WTC11 (cell line): Measurements from ENCODE around the gene RCAN1. TPM values are rescaled to one million over a fixed set of nuclear protein-coding genes. Genes with fewer than 3 reads are reported as not detected.
A peak's percentile ranks its signal among the peaks of the same experiment; 100 is the strongest.

ENCODE experiments used
- ATAC-seq: fragments of 200-7000 bp; cut with Tn5 transposase; 2 replicates; pipeline ENCODE4 v1.10.0; 2021; ENCODE audit warnings: mild to moderate bottlenecking, moderate library complexity
- CTCF ChIA-PET: fragments of 300-600 bp; sonication (Branson Sonifier 250); formaldehyde crosslinking; loops from one replicate; lab custom pipeline; 2021; ENCODE audit warnings: antibody characterized with exemption; lab: Charles Lee
- POLR2A ChIA-PET: fragments of 350-600 bp; sonication (Branson Sonifier 250); formaldehyde crosslinking; loops from one replicate; lab custom pipeline; 2021; ENCODE audit warnings: antibody characterized with exemption; lab: Charles Lee
- DNase-seq: peaks from one replicate; pipeline ENCODE4 v3.0.0; 2021; ENCODE audit warnings: low spot score
- H3K27ac Mint-ChIP-seq: 2 replicates; pipeline ENCODE4 v1.8.0; 2021; ENCODE audit warnings: mixed read lengths
- H3K27me3 Mint-ChIP-seq: 2 replicates; pipeline ENCODE4 v1.8.0; 2021; ENCODE audit warnings: low read depth, mild to moderate bottlenecking, moderate library complexity, mixed read lengths
- H3K36me3 Mint-ChIP-seq: 2 replicates; pipeline ENCODE4 v1.8.0; 2021; ENCODE audit warnings: mixed read lengths
- H3K4me1 Mint-ChIP-seq: 2 replicates; pipeline ENCODE4 v1.8.0; 2022; ENCODE audit warnings: mixed read lengths
- H3K4me3 Mint-ChIP-seq: 2 replicates; pipeline ENCODE4 v1.8.0; 2021; ENCODE audit warnings: mild to moderate bottlenecking, moderate library complexity, mixed read lengths
- H3K9me3 Mint-ChIP-seq: 2 replicates; pipeline ENCODE4 v1.8.0; 2021; ENCODE audit warnings: mixed read lengths
- CTCF ChIP-seq: fragments of 200-600 bp; IDR thresholded peaks from 2 replicates; pipeline ENCODE4 v1.8.0; 2022; ENCODE audit warnings: antibody characterized with exemption
- FOXJ3 ChIP-seq: sonication (generic); formaldehyde crosslinking; IDR thresholded peaks from 2 replicates; pipeline ENCODE4 v1.9.0; 2021; ENCODE audit warnings: missing genetic modification reagents, mild to moderate bottlenecking, borderline replicate concordance
- GABPB1 ChIP-seq: sonication (generic); formaldehyde crosslinking; IDR thresholded peaks from 2 replicates; pipeline ENCODE4 v1.8.1; 2023; ENCODE audit warnings: mild to moderate bottlenecking, missing genetic modification reagents
- KAT7 ChIP-seq: sonication (generic); formaldehyde crosslinking; IDR thresholded peaks from 2 replicates; pipeline ENCODE4 v1.8.1; 2023; ENCODE audit warnings: missing genetic modification reagents, mild to moderate bottlenecking, borderline replicate concordance
- MXD4 ChIP-seq: fragments of 250-450 bp; sonication (Bioruptor Pico); IDR thresholded peaks from 2 replicates; pipeline ENCODE4 v1.8.0; 2021; ENCODE audit warnings: mild to moderate bottlenecking, moderate library complexity, borderline replicate concordance
- TCF7 ChIP-seq: sonication (generic); formaldehyde crosslinking; IDR thresholded peaks from 2 replicates; pipeline ENCODE4 v1.8.0; 2022; ENCODE audit warnings: mild to moderate bottlenecking, low read depth, missing genetic modification reagents, moderate library complexity
- TP53 ChIP-seq: sonication (generic); formaldehyde crosslinking; IDR thresholded peaks from 2 replicates; pipeline ENCODE4 v1.8.1; 2023; ENCODE audit warnings: mild to moderate bottlenecking, missing genetic modification reagents
- ZNF317 ChIP-seq: sonication (generic); formaldehyde crosslinking; IDR thresholded peaks from 2 replicates; pipeline ENCODE4 v1.8.1; 2023; ENCODE audit warnings: low read depth, mild to moderate bottlenecking, moderate library complexity, missing genetic modification reagents, borderline replicate concordance
- total RNA-seq: library from RNA; stranded (reverse); gene quantifications from 3 replicates; pipeline ENCODE4 v1.2.3, GENCODE V29; 2021
- TF ChIP-seq, protein P1 (sequence below): sonication (generic); formaldehyde crosslinking; IDR thresholded peaks from 2 replicates; pipeline ENCODE4 v1.8.1; 2022; ENCODE audit warnings: mild to moderate bottlenecking, missing genetic modification reagents, moderate library complexity, borderline replicate concordance
- TF ChIP-seq, protein P2 (sequence below): sonication (generic); formaldehyde crosslinking; IDR thresholded peaks from 2 replicates; pipeline ENCODE4 v1.8.1; 2022; ENCODE audit warnings: low read depth, mild to moderate bottlenecking, moderate library complexity, missing genetic modification reagents, borderline replicate concordance

RCAN1 gene
- total RNA-seq, 1 experiment from 2014 or later, result 5.9 TPM

DNA sequence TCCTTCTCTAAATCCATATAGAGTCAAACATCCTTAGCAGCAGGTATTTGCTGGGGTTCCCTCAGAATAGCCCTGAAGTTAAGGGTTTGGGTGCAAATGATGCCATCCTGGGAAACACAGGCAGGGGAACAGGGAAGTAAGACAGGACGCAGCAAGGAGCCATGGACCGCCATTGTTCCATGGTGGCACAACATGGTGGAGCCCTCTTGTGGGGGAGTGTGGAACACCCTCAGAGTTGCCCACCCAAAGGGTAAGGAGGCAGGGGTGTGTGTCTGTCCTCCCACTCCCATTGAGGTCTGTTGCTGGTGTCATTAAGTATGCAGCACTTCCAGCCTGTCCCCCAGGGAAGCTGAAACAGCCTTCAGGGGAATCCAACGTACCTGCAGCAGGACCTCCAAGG is 20.4 kb upstream of the RCAN1 start:
- no peaks in the 10 kb centered on the region for H3K36me3 Mint-ChIP-seq
- no peak overlapping the region for H3K27ac Mint-ChIP-seq
- no peaks in the 10 kb centered on the region for H3K4me1 Mint-ChIP-seq
- H3K4me3 Mint-ChIP-seq, result no peak overlapping the region
- DNase-seq (peak; percentile 67), ATAC-seq (peak; percentile 83)
- ChIA-PET POLR2A (interaction anchor here (0.7 kb wide), 1 partner anchor 15 kb away, joined by 7 read pairs; no protein-coding TSS in a partner anchor), CTCF (interaction anchor here (0.7 to 2.7 kb wide), 6 partner anchors 33 to 1396 kb away, joined by 3 to 9 read pairs (median 3); no protein-coding TSS in a partner anchor)
- no peaks in the 10 kb centered on the region; the same call in 1 of the 2 replicates for H3K27me3 Mint-ChIP-seq
- H3K9me3 Mint-ChIP-seq, result peaks cover 3% of the 10 kb centered on the region; the same call in 1 of the 2 replicates
- TF ChIP-seq FOXJ3 (CRISPR knock-in tag), result no peak
- TF ChIP-seq TCF7, result no peak
- TF ChIP-seq CTCF, result peak; percentile 62; the same call in 1 of the 2 replicates
- TF ChIP-seq ZNF317 (CRISPR knock-in tag), result no peak
- TF ChIP-seq, protein P1, sequence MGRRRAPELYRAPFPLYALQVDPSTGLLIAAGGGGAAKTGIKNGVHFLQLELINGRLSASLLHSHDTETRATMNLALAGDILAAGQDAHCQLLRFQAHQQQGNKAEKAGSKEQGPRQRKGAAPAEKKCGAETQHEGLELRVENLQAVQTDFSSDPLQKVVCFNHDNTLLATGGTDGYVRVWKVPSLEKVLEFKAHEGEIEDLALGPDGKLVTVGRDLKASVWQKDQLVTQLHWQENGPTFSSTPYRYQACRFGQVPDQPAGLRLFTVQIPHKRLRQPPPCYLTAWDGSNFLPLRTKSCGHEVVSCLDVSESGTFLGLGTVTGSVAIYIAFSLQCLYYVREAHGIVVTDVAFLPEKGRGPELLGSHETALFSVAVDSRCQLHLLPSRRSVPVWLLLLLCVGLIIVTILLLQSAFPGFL (CRISPR knock-in tag), result no peak

DNA sequence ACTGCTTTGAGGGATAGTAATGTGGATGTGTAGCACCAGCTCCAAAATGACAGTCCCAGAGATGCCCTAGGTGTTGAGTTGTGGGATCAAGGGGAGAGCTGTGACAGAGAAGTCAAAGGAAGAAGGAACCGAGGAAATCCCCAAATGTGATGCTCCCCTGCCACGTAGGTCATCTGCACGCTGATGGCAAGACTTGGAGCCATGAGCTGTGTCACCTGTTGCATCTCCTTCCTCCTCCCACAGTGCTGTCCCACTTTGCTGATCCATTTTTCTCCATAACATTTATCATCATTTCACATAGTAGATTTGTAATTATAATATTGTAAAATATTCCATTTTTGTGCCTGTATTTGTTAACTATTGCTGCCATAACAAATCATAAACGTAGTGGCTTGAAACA is 17.6 kb upstream of the RCAN1 start:
- H3K27me3 Mint-ChIP-seq, result no peaks in the 10 kb centered on the region; the same call in 1 of the 2 replicates
- no peaks in the 10 kb centered on the region for H3K36me3 Mint-ChIP-seq
- no peak for DNase-seq
- ChIA-PET CTCF (interaction anchor here (0.7 to 3.3 kb wide), 5 partner anchors 30 to 285 kb away, joined by 3 to 17 read pairs (median 5); no protein-coding TSS in a partner anchor), POLR2A (no interaction called here)
- H3K9me3 Mint-ChIP-seq, result no peaks in the 10 kb centered on the region
- H3K27ac Mint-ChIP-seq, result no peak overlapping the region
- no peak for TF ChIP-seq TP53 (CRISPR knock-in tag)
- TF ChIP-seq, all 79 proteins: peak for 0
- ATAC-seq, result no peak
- Mint-ChIP-seq H3K4me3 (no peak overlapping the region), H3K4me1 (no peaks in the 10 kb centered on the region)

GRCh38 chr21:34630536-34631143 is 15.7 kb upstream of the RCAN1 start:
- no peaks in the 10 kb centered on the region for H3K36me3 Mint-ChIP-seq
- no peak for TF ChIP-seq MXD4 (CRISPR knock-in tag)
- TF ChIP-seq CTCF, result peak; percentile 55; the same call in 1 of the 2 replicates
- TF ChIP-seq, protein P2, sequence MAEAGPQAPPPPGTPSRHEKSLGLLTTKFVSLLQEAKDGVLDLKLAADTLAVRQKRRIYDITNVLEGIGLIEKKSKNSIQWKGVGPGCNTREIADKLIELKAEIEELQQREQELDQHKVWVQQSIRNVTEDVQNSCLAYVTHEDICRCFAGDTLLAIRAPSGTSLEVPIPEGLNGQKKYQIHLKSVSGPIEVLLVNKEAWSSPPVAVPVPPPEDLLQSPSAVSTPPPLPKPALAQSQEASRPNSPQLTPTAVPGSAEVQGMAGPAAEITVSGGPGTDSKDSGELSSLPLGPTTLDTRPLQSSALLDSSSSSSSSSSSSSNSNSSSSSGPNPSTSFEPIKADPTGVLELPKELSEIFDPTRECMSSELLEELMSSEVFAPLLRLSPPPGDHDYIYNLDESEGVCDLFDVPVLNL (CRISPR knock-in tag), result no peak
- TF ChIP-seq KAT7 (CRISPR knock-in tag), result no peak
- no peak for TF ChIP-seq GABPB1 (CRISPR knock-in tag)
- POLR2A ChIA-PET, result no interaction called here
- CTCF ChIA-PET, result interaction anchor here (0.6 to 3.3 kb wide), 12 partner anchors 10 to 523 kb away, joined by 3 to 27 read pairs (median 4); no protein-coding TSS in a partner anchor
- H3K9me3 Mint-ChIP-seq, result no peaks in the 10 kb centered on the region
- ATAC-seq (peak; percentile 68), DNase-seq (no peak)
- H3K27ac Mint-ChIP-seq, result no peak overlapping the region
- no peak overlapping the region for H3K4me3 Mint-ChIP-seq
- peaks cover 3% of the 10 kb centered on the region; the same call in 1 of the 2 replicates for H3K27me3 Mint-ChIP-seq
- no peaks in the 10 kb centered on the region for H3K4me1 Mint-ChIP-seq
